Dendritic cell treated with granulocyte-macrophage colony-stimulating factor and Interleukin-4, amounts not matched to agents 40 ng/mL and 50 ng/mL, for 4 days (primary cell): ENCODE results near the gene AGPAT3.

Experiments
- H3K27ac Mint-ChIP-seq: one replicate; pipeline ENCODE4 v1.8.0; 2022; ENCODE audit warnings: mild to moderate bottlenecking, mixed read lengths
- H3K27me3 Mint-ChIP-seq: one replicate; pipeline ENCODE4 v1.8.0; 2022; ENCODE audit warnings: mild to moderate bottlenecking, mixed read lengths
- H3K36me3 Mint-ChIP-seq: one replicate; pipeline ENCODE4 v1.8.0; 2022; ENCODE audit warnings: low read depth, mixed read lengths
- H3K4me1 Mint-ChIP-seq: one replicate; pipeline ENCODE4 v1.8.0; 2022; ENCODE audit warnings: low read depth, mixed read lengths
- H3K4me3 Mint-ChIP-seq: one replicate; pipeline ENCODE4 v1.8.0; 2022; ENCODE audit warnings: mild to moderate bottlenecking, moderate library complexity, mixed read lengths
- H3K9me3 Mint-ChIP-seq: one replicate; pipeline ENCODE4 v1.8.0; 2022; ENCODE audit warnings: mixed read lengths
- intact Hi-C: fragments of 100-400 bp; cut with micrococcal nuclease; formaldehyde crosslinking; loops from one replicate; pipeline ENCODE4 v1.15.0; 2022

Gene AGPAT3

GRCh38 chr21:43959231-43960116, 94.5 kb downstream of the AGPAT3 start:
- Mint-ChIP-seq H3K27me3 (no peaks in the 10 kb centered on the region), H3K4me1 (no peaks in the 10 kb centered on the region), H3K36me3 (peaks cover 30% of the 10 kb centered on the region), H3K27ac (no peak overlapping the region), H3K9me3 (no peaks in the 10 kb centered on the region), H3K4me3 (no peak overlapping the region)
- intact Hi-C loops = loop anchor here (10.0 kb wide), 1 partner anchor 285 kb away; no protein-coding TSS in a partner anchor

- intact Hi-C loops = loop anchor here (10.0 kb wide), 1 partner anchor 287 kb away; no protein-coding TSS in a partner anchor
- peaks cover 42% of the 10 kb centered on the region for H3K36me3 Mint-ChIP-seq
- H3K4me3 Mint-ChIP-seq = no peak overlapping the region
- H3K27ac Mint-ChIP-seq = no peak overlapping the region
- peaks cover 5% of the 10 kb centered on the region for H3K4me1 Mint-ChIP-seq
- no peaks in the 10 kb centered on the region for H3K9me3 Mint-ChIP-seq
- no peaks in the 10 kb centered on the region for H3K27me3 Mint-ChIP-seq
Measured at GRCh38 chr21:43961382-43961909, 96.4 kb downstream of the AGPAT3 start.

- no peaks in the 10 kb centered on the region for H3K9me3 Mint-ChIP-seq
- peaks cover 5% of the 10 kb centered on the region for H3K4me1 Mint-ChIP-seq
- H3K27ac Mint-ChIP-seq = no peak overlapping the region
- no peak overlapping the region for H3K4me3 Mint-ChIP-seq
- no peaks in the 10 kb centered on the region for H3K27me3 Mint-ChIP-seq
- peaks cover 88% of the 10 kb centered on the region for H3K36me3 Mint-ChIP-seq
- intact Hi-C loops = loop anchor here (10.0 kb wide), 1 partner anchor 291 kb away; no protein-coding TSS in a partner anchor
Measured at GRCh38 chr21:43965911-43966585, 101.0 kb downstream of the AGPAT3 start.

GRCh38 chr21:43966946-43967512, 102.0 kb downstream of the AGPAT3 start:
- Mint-ChIP-seq H3K4me3 (no peak overlapping the region), H3K9me3 (no peaks in the 10 kb centered on the region), H3K4me1 (peaks cover 5% of the 10 kb centered on the region), H3K27ac (no peak overlapping the region), H3K36me3 (peaks cover 98% of the 10 kb centered on the region), H3K27me3 (no peaks in the 10 kb centered on the region)
- intact Hi-C loops = loop anchor here (10.0 kb wide), 1 partner anchor 292 kb away; no protein-coding TSS in a partner anchor

GRCh38 chr21:43967981-43968380, 103.0 kb downstream of the AGPAT3 start:
- no peaks in the 10 kb centered on the region for H3K9me3 Mint-ChIP-seq
- no peak overlapping the region for H3K4me3 Mint-ChIP-seq
- intact Hi-C loops = loop anchor here (10.0 kb wide), 1 partner anchor 293 kb away; no protein-coding TSS in a partner anchor
- H3K27ac Mint-ChIP-seq = no peak overlapping the region
- peaks cover 5% of the 10 kb centered on the region for H3K4me1 Mint-ChIP-seq
- H3K27me3 Mint-ChIP-seq = no peaks in the 10 kb centered on the region
- H3K36me3 Mint-ChIP-seq = peaks cover 100% of the 10 kb centered on the region

- Mint-ChIP-seq H3K4me1 (peaks cover 5% of the 10 kb centered on the region), H3K27me3 (no peaks in the 10 kb centered on the region), H3K27ac (no peak overlapping the region), H3K9me3 (no peaks in the 10 kb centered on the region), H3K36me3 (peaks cover 100% of the 10 kb centered on the region), H3K4me3 (no peak overlapping the region)
- intact Hi-C loops = loop anchor here (10.0 kb wide), 1 partner anchor 294 kb away; no protein-coding TSS in a partner anchor
Measured at GRCh38 chr21:43968410-43969114, 103.5 kb downstream of the AGPAT3 start.

GRCh38 chr21:43969115-43969444, 104.1 kb downstream of the AGPAT3 start:
- Mint-ChIP-seq H3K4me1 (peaks cover 6% of the 10 kb centered on the region), H3K27me3 (no peaks in the 10 kb centered on the region), H3K4me3 (no peak overlapping the region), H3K36me3 (peaks cover 100% of the 10 kb centered on the region), H3K27ac (peak overlapping the region; percentile 20), H3K9me3 (no peaks in the 10 kb centered on the region)
- intact Hi-C loops = loop anchor here (10.0 kb wide), 1 partner anchor 294 kb away; no protein-coding TSS in a partner anchor

GRCh38 chr21:43970551-43970950, 105.5 kb downstream of the AGPAT3 start:
- Mint-ChIP-seq H3K4me3 (no peak overlapping the region), H3K27ac (no peak overlapping the region), H3K27me3 (no peaks in the 10 kb centered on the region), H3K36me3 (peaks cover 100% of the 10 kb centered on the region), H3K4me1 (peaks cover 13% of the 10 kb centered on the region), H3K9me3 (no peaks in the 10 kb centered on the region)
- intact Hi-C loops = no loop called here

GRCh38 chr21:43971201-43971991, 106.4 kb downstream of the AGPAT3 start:
- H3K27me3 Mint-ChIP-seq = no peaks in the 10 kb centered on the region
- H3K9me3 Mint-ChIP-seq = no peaks in the 10 kb centered on the region
- intact Hi-C loops = no loop called here
- no peak overlapping the region for H3K27ac Mint-ChIP-seq
- peaks cover 94% of the 10 kb centered on the region for H3K36me3 Mint-ChIP-seq
- H3K4me3 Mint-ChIP-seq = no peak overlapping the region
- H3K4me1 Mint-ChIP-seq = peaks cover 13% of the 10 kb centered on the region

GRCh38 chr21:43971992-43972255, 106.9 kb downstream of the AGPAT3 start:
- peaks cover 13% of the 10 kb centered on the region for H3K4me1 Mint-ChIP-seq
- intact Hi-C loops = no loop called here
- peaks cover 93% of the 10 kb centered on the region for H3K36me3 Mint-ChIP-seq
- H3K27me3 Mint-ChIP-seq = no peaks in the 10 kb centered on the region
- peak overlapping the region; percentile 9 for H3K27ac Mint-ChIP-seq
- no peak overlapping the region for H3K4me3 Mint-ChIP-seq
- no peaks in the 10 kb centered on the region for H3K9me3 Mint-ChIP-seq

- intact Hi-C loops = no loop called here
- Mint-ChIP-seq H3K36me3 (peaks cover 93% of the 10 kb centered on the region), H3K9me3 (no peaks in the 10 kb centered on the region), H3K27ac (no peak overlapping the region), H3K27me3 (no peaks in the 10 kb centered on the region), H3K4me1 (peaks cover 13% of the 10 kb centered on the region), H3K4me3 (no peak overlapping the region)
Measured at GRCh38 chr21:43972850-43973633, 108.0 kb downstream of the AGPAT3 start.

- Mint-ChIP-seq H3K4me1 (peaks cover 13% of the 10 kb centered on the region), H3K36me3 (peaks cover 93% of the 10 kb centered on the region), H3K27ac (no peak overlapping the region), H3K4me3 (no peak overlapping the region), H3K27me3 (no peaks in the 10 kb centered on the region), H3K9me3 (no peaks in the 10 kb centered on the region)
- intact Hi-C loops = no loop called here
Measured at GRCh38 chr21:43973634-43973955, 108.6 kb downstream of the AGPAT3 start.
